ENCODE measurements around the gene FXYD7. TPM values are rescaled to one million over a fixed set of nuclear protein-coding genes. Genes with fewer than 3 reads are reported as not detected.
"Not testable (repeated sequence)": the region's sequence is repeated elsewhere in the genome, so short reads cannot be mapped to it uniquely, and the experiment has no call there.

The FXYD7 gene
- total and polyA plus RNA-seq, 4 donors: 12.1 to 281 (median 157) TPM

- Histone ChIP-seq H3K4me1 (ENCODE audit: control insufficient read depth, insufficient read depth, low read length) (no peaks in the 10 kb centered on the region), H3K27me3 (ENCODE audit: control insufficient read depth, insufficient read depth, low read length) (no peaks in the 10 kb centered on the region), H3K27ac (ENCODE audit: low read depth, low read length) (no peak overlapping the region), H3K4me3 (ENCODE audit: low read depth, low read length) (no peak overlapping the region), H3K9me3 (ENCODE audit: control insufficient read depth, insufficient read depth, low read length) (no peaks in the 10 kb centered on the region), H3K36me3 (ENCODE audit: control insufficient read depth, insufficient read depth, low read length) (no peaks in the 10 kb centered on the region)
- 86% methylated on average over 1 of the region's 9 CpGs for WGBS (ENCODE audit: insufficient coverage)
- DNase-seq (ENCODE audit: low read depth in 4 of 6, low spot score in 6 of 6): no peak
Observed at GRCh38 chr19:35194012-35194984, 51.2 kb downstream of the FXYD7 start.

- no CpG with 5 or more reads among the region's 2 CpGs for WGBS (ENCODE audit: insufficient coverage)
- H3K27me3 ChIP-seq (ENCODE audit: control insufficient read depth, insufficient read depth, low read length): no peaks in the 10 kb centered on the region
- no peaks in the 10 kb centered on the region for H3K36me3 ChIP-seq (ENCODE audit: control insufficient read depth, insufficient read depth, low read length)
- no peaks in the 10 kb centered on the region for H3K4me1 ChIP-seq (ENCODE audit: control insufficient read depth, insufficient read depth, low read length)
- no peaks in the 10 kb centered on the region for H3K9me3 ChIP-seq (ENCODE audit: control insufficient read depth, insufficient read depth, low read length)
- H3K27ac ChIP-seq (ENCODE audit: low read depth, low read length): no peak overlapping the region
- no peak for DNase-seq (ENCODE audit: low read depth in 4 of 6, low spot score in 6 of 6)
- no peak overlapping the region for H3K4me3 ChIP-seq (ENCODE audit: low read depth, low read length)
Observed at GRCh38 chr19:35195830-35196229, 52.8 kb downstream of the FXYD7 start.

GRCh38 chr19:35196861-35197260 is 53.8 kb downstream of the FXYD7 start:
- not testable (repeated sequence) for H3K4me3 ChIP-seq (ENCODE audit: low read depth, low read length); H3K36me3 ChIP-seq (ENCODE audit: control insufficient read depth, insufficient read depth, low read length); H3K27ac ChIP-seq (ENCODE audit: low read depth, low read length); H3K27me3 ChIP-seq (ENCODE audit: control insufficient read depth, insufficient read depth, low read length); H3K4me1 ChIP-seq (ENCODE audit: control insufficient read depth, insufficient read depth, low read length); DNase-seq (ENCODE audit: low read depth in 4 of 6, low spot score in 6 of 6); H3K9me3 ChIP-seq (ENCODE audit: control insufficient read depth, insufficient read depth, low read length)
- 100% methylated on average over 1 of the region's 6 CpGs for WGBS (ENCODE audit: insufficient coverage)

GRCh38 chr19:35199481-35199880 is 56.4 kb downstream of the FXYD7 start:
- Histone ChIP-seq H3K27me3 (ENCODE audit: control insufficient read depth, insufficient read depth, low read length) (no peaks in the 10 kb centered on the region), H3K36me3 (ENCODE audit: control insufficient read depth, insufficient read depth, low read length) (no peaks in the 10 kb centered on the region), H3K27ac (ENCODE audit: low read depth, low read length) (no peak overlapping the region), H3K4me1 (ENCODE audit: control insufficient read depth, insufficient read depth, low read length) (no peaks in the 10 kb centered on the region), H3K9me3 (ENCODE audit: control insufficient read depth, insufficient read depth, low read length) (no peaks in the 10 kb centered on the region), H3K4me3 (ENCODE audit: low read depth, low read length) (no peak overlapping the region)
- no peak for DNase-seq (ENCODE audit: low read depth in 4 of 6, low spot score in 6 of 6)
- WGBS (ENCODE audit: insufficient coverage): 60% methylated on average over 2 of the region's 2 CpGs

- 56% methylated on average over 3 of the region's 4 CpGs for WGBS (ENCODE audit: insufficient coverage)
- no peaks in the 10 kb centered on the region for H3K9me3 ChIP-seq (ENCODE audit: control insufficient read depth, insufficient read depth, low read length)
Observed at GRCh38 chr19:35202722-35203688, 60.0 kb downstream of the FXYD7 start.

More at GRCh38 chr19:35202722-35203688, 60.0 kb downstream of the FXYD7 start:
- Histone ChIP-seq H3K36me3 (ENCODE audit: control insufficient read depth, insufficient read depth, low read length) (no peaks in the 10 kb centered on the region), H3K4me1 (ENCODE audit: control insufficient read depth, insufficient read depth, low read length) (no peaks in the 10 kb centered on the region), H3K4me3 (ENCODE audit: low read depth, low read length) (no peak overlapping the region), H3K27ac (ENCODE audit: low read depth, low read length) (no peak overlapping the region), H3K27me3 (ENCODE audit: control insufficient read depth, insufficient read depth, low read length) (no peaks in the 10 kb centered on the region)
- DNase-seq (ENCODE audit: low read depth in 4 of 6, low spot score in 6 of 6): no peak

Small RNA genes within 50 kb of the gene (small RNA-seq; reads per million reads assigned to genes)
- gene AC020907.2 (ENCODE audit: low replicate concordance): not detected

Other genes with a start within 250 kb of the FXYD7 start
- 1 to 10 TPM; 7.5 to 7.7 TPM for gene ZNF30, start 216.4 kb upstream of the FXYD7 start, total RNA-seq
- gene ZNF30, start 216.4 kb upstream of the FXYD7 start, polyA plus RNA-seq (ENCODE audit: insufficient read length in 2 of 2): 10 to 100 TPM; 11.4 to 11.7 TPM
- 10 to 100 TPM; 10.3 to 10.4 TPM for gene ZNF792, start 179.0 kb upstream of the FXYD7 start, total RNA-seq
- gene ZNF792, start 179.0 kb upstream of the FXYD7 start, polyA plus RNA-seq (ENCODE audit: insufficient read length in 2 of 2): 1 to 10 TPM; 2.9 to 3.8 TPM
- 10 to 100 TPM; 29.6 to 36.2 TPM for gene GRAMD1A, start 142.9 kb upstream of the FXYD7 start, total RNA-seq
- 100 to 1,000 TPM in 1 of 2 donors, 10 to 100 TPM in 1; 92.5 to 111 TPM for gene GRAMD1A, start 142.9 kb upstream of the FXYD7 start, polyA plus RNA-seq (ENCODE audit: insufficient read length in 2 of 2)
- gene SCN1B, start 112.8 kb upstream of the FXYD7 start, total RNA-seq: 10 to 100 TPM in 1 of 2 donors, 1 to 10 TPM in 1; 5.8 to 17.2 TPM
- 10 to 100 TPM; 16.1 to 24.0 TPM for gene SCN1B, start 112.8 kb upstream of the FXYD7 start, polyA plus RNA-seq (ENCODE audit: insufficient read length in 2 of 2)
- under 1 TPM; 0.20 to 0.50 TPM for gene HPN, start 101.5 kb upstream of the FXYD7 start, total RNA-seq
- gene HPN, start 101.5 kb upstream of the FXYD7 start, polyA plus RNA-seq (ENCODE audit: insufficient read length in 2 of 2): 1 to 10 TPM; 1.1 to 1.4 TPM
- 1 to 10 TPM in 1 of 2 donors, under 1 TPM in 1; 0.40 to 2.6 TPM for gene FXYD3, start 27.4 kb upstream of the FXYD7 start, total RNA-seq
- 1 to 10 TPM in 1 of 2 donors, under 1 TPM in 1; 0.49 to 1.7 TPM for gene FXYD3, start 27.4 kb upstream of the FXYD7 start, polyA plus RNA-seq (ENCODE audit: insufficient read length in 2 of 2)
- gene LGI4, start 8.2 kb upstream of the FXYD7 start, total RNA-seq: 10 to 100 TPM; 10.9 to 18.5 TPM
- gene LGI4, start 8.2 kb upstream of the FXYD7 start, polyA plus RNA-seq (ENCODE audit: insufficient read length in 2 of 2): 10 to 100 TPM; 21.4 to 37.5 TPM
- gene FXYD1, start 4.4 kb upstream of the FXYD7 start, total RNA-seq: 100 to 1,000 TPM in 1 of 2 donors, 10 to 100 TPM in 1; 20.4 to 104 TPM
- 10 to 100 TPM; 37.9 to 58.3 TPM for gene FXYD1, start 4.4 kb upstream of the FXYD7 start, polyA plus RNA-seq (ENCODE audit: insufficient read length in 2 of 2)
- 10 to 100 TPM; 11.0 to 52.5 TPM for gene FXYD5, start 11.5 kb downstream of the FXYD7 start, total RNA-seq
- gene FXYD5, start 11.5 kb downstream of the FXYD7 start, polyA plus RNA-seq (ENCODE audit: insufficient read length in 2 of 2): 10 to 100 TPM in 1 of 2 donors, 1 to 10 TPM in 1; 9.3 to 32.5 TPM
- not detected for gene FAM187B, start 85.5 kb downstream of the FXYD7 start, total RNA-seq
- gene FAM187B, start 85.5 kb downstream of the FXYD7 start, polyA plus RNA-seq (ENCODE audit: insufficient read length in 2 of 2): not detected
- gene LSR, start 105.7 kb downstream of the FXYD7 start, total RNA-seq: 10 to 100 TPM in 1 of 2 donors, 1 to 10 TPM in 1; 2.0 to 29.4 TPM
- 10 to 100 TPM; 21.3 to 25.4 TPM for gene LSR, start 105.7 kb downstream of the FXYD7 start, polyA plus RNA-seq (ENCODE audit: insufficient read length in 2 of 2)
- gene USF2, start 125.7 kb downstream of the FXYD7 start, total RNA-seq: 10 to 100 TPM; 37.2 to 89.6 TPM
- 100 to 1,000 TPM; 235 to 258 TPM for gene USF2, start 125.7 kb downstream of the FXYD7 start, polyA plus RNA-seq (ENCODE audit: insufficient read length in 2 of 2)
- under 1 TPM in 1 of 2 donors, not detected in 1; 0.40 TPM for gene HAMP, start 139.3 kb downstream of the FXYD7 start, total RNA-seq
- gene HAMP, start 139.3 kb downstream of the FXYD7 start, polyA plus RNA-seq (ENCODE audit: insufficient read length in 2 of 2): under 1 TPM; 0.35 to 0.67 TPM
- 100 to 1,000 TPM in 1 of 2 donors, 10 to 100 TPM in 1; 83.5 to 215 TPM for gene MAG, start 148.9 kb downstream of the FXYD7 start, total RNA-seq
- gene MAG, start 148.9 kb downstream of the FXYD7 start, polyA plus RNA-seq (ENCODE audit: insufficient read length in 2 of 2): 100 to 1,000 TPM; 249 to 261 TPM
- gene CD22, start 185.9 kb downstream of the FXYD7 start, total RNA-seq: 10 to 100 TPM in 1 of 2 donors, 1 to 10 TPM in 1; 9.4 to 13.5 TPM
- gene CD22, start 185.9 kb downstream of the FXYD7 start, polyA plus RNA-seq (ENCODE audit: insufficient read length in 2 of 2): 10 to 100 TPM; 24.2 to 39.4 TPM
- under 1 TPM in 1 of 2 donors, not detected in 1; 0.06 TPM for gene FFAR1, start 204.6 kb downstream of the FXYD7 start, total RNA-seq
- gene FFAR1, start 204.6 kb downstream of the FXYD7 start, polyA plus RNA-seq (ENCODE audit: insufficient read length in 2 of 2): under 1 TPM; 0.70 to 0.83 TPM
- gene FFAR3, start 215.2 kb downstream of the FXYD7 start, total RNA-seq: under 1 TPM; 0.10 to 0.11 TPM
- gene FFAR3, start 215.2 kb downstream of the FXYD7 start, polyA plus RNA-seq (ENCODE audit: insufficient read length in 2 of 2): not detected
- gene GPR42, start 227.8 kb downstream of the FXYD7 start, total RNA-seq: not detected
- gene GPR42, start 227.8 kb downstream of the FXYD7 start, polyA plus RNA-seq (ENCODE audit: insufficient read length in 2 of 2): under 1 TPM in 1 of 2 donors, not detected in 1; 0.14 TPM